HG03159 (cell line): ENCODE results near the gene TMEM263.
"Not testable (repeated sequence)": the region's sequence is repeated elsewhere in the genome, so short reads cannot be mapped to it uniquely, and the experiment has no call there.

Source experiments
- ATAC-seq: cut with Tn5 transposase; IDR thresholded peaks from one replicate; pipeline ENCODE4 v1.9.1; 2021; ENCODE audit warnings: mild to moderate bottlenecking, moderate library complexity; ENCODE audit not compliant: unreplicated experiment

Gene TMEM263

DNA sequence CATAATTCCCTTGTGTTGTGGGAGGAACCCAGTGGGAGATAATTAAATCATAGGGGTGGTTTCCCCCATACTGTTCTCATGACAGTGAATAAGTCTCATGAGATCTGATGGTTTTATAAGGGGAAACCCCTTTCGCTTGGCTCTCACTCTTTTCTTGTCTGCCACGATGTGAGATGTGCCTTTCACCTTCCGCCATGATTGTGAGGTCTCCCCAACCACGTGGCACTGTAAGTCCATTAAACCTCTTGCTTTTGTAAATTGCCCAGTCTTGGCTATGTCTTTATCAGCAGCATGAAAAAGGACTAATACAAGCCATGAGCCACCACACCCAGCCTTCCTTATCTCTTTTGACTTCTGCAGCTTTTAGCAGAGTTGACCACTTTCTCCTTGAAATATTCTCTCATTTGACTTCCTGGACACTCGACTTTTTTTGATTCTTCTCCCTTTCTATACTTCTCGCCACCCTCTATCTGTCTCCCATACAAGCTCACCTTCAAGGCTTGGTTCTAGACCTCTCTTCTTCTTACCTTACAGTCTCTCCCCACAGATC lies 29.0 kb downstream of the TMEM263 start:
- no peak for ATAC-seq

DNA sequence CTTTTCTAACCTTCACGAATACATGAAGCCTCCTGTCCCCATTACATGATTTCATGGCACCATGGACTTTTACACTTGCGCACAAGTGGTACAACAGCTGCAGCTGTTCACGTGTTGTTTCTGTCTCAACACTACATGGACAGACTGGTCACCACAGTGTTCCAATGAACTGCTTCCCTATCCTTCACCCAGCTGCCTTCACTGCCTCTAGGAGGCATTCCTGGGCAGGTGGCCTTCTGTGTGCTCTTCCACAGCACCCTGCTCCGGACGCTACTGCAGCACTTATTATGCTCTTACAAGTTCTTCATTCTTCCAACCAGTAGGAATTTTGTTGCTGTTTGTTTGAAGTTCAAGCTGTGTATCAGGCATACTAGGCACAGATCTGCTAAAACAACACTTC lies 29.8 kb downstream of the TMEM263 start:
- ATAC-seq = no peak

DNA sequence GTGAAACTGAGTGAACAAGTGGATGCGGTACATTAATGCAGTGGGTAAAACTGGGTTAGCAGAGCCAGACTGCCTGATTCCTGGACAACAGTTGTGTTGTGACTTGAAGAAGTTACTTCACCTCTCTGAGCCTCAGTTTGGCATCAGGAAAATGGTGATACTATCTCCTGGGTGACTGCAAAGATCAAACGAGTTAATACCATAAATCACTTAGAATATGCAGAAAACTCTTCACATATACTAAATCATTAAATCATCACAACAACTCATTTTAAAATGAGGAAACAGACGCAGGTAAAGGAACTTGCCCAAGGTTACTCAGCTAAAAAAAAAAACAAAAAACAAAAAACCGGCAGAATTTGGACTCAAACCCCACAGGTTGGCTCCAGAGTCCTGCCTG lies 30.4 kb downstream of the TMEM263 start:
- ATAC-seq = no peak

DNA sequence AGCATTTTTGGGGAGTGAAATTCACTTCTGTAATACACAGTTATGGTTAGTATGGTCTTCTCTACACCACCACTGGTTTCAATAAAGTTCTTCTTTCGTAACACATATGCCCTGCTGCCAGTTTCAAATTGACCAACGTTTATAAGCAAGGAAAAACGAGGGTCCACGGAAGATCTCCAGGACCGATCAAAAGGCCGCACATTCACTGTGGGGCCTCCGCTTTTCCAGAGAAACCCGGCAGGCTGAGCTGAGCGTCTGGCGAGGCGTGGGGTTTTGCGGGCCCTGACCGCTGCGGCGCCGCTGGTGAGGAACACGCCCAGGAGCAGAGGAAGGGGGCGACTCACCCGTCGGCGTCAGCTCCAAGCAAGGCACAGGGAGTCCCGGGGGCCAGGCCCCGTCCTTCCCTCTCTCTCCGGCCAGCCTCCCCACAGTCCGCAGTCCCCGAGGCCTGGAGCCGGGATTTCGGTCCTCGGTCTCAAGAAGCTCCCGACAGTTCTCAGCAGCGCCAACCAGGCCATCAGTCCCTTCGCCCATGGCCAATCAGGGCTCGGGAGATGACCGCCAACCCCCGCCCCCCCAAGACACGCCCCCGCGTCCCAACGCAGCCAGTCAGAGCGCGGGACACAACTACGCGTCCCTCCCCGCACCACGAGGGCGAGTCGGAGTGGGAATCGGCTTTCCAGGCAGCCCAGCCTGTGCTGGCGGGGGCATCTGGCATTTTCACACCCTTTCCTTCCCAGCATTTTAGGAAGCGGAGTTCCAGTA lies 31.1 kb downstream of the TMEM263 start, which contains the start of gene MTERF2:
TSS of gene MTERF2 (minus strand) at position 522 of the 765 bp plus-strand sequence. CDS start 8,432 bp downstream, outside the sequence.
- peak; percentile 96 for ATAC-seq

DNA sequence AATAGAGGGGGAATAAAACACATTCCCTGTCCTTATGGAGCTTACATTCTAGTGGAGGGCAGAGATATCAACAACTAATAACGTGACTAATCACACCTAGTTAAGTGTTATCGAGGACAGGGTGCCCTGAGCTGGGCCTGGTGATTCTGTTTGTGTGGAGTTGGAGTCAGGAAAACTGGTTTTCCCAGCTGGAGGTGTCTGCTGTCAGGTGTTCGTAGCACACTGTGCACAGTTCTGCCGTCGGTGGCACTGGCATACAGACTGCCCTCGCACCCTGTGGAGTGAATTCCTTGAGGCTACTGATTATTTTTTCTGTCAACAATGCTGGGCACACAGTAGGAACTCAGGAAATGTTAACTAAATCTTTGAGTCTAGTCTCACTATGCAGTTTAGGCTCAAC lies 32.1 kb downstream of the TMEM263 start:
- no peak for ATAC-seq

DNA sequence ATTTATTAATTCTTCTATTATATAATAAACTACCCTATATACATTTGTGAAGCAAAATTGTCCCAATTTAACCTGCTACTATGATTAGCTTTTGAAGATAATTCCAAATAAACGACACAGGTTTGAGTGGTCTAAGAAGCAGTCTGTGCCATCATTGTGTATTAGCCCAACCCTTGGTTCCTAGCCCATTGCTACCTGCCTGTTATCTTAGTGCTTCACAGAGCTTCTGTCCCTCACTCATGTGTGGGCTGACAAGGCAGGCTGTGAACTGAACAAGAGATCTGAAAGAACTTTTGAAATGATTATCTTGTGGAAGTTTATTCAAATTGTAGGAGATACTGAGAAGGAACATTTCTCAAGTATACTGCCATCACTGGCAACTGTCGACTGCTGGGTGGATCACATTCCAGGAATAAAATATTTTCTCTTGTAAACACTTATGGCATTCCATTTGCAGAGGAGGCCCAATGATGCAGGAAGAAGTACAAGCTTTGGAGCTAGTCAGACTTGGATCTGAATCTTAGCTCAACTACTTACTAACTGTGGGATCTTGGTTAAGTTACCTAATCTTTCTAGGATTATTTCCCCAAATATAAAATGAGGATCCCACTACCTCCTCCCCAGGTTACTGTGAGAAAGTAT lies 39.0 kb downstream of the TMEM263 start:
- no peak for ATAC-seq

DNA sequence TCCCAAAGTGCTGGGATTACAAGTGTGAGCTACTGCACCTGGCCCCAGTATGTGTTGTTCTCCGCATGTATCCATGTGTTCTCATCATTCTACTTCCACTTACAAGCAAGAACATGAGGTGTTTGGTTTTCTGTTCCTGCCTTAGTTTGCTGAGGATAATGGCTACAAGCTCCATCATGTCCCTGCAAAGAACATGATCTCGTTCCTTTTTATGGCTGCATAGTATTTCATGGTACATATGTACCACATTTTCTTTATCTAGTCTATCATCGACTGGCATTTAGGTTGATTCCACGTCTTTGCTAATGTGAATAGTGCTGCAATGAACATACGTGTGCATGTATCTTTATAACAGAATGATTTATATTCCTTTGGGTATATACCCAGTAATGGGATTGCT lies 40.4 kb downstream of the TMEM263 start:
- not testable (repeated sequence) for ATAC-seq

DNA sequence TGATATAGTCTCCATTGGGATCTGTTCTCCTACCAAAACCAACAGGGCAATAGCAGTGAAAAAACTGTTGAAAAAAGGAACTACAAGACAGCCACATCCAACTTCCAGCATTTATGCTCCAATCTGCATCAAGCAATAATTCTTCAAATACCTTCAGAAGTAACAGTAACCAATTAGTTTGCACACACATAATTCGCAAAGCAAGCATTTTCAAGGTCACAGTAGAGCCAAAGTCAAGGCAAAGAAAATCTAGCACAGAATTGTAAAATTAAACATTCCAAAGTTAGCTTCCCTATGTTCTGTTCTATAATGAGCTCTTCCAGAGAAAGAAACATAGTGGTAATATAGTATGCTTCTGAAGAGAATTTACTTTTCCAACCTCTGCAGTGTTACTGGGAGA lies 42.2 kb downstream of the TMEM263 start:
- ATAC-seq = no peak

DNA sequence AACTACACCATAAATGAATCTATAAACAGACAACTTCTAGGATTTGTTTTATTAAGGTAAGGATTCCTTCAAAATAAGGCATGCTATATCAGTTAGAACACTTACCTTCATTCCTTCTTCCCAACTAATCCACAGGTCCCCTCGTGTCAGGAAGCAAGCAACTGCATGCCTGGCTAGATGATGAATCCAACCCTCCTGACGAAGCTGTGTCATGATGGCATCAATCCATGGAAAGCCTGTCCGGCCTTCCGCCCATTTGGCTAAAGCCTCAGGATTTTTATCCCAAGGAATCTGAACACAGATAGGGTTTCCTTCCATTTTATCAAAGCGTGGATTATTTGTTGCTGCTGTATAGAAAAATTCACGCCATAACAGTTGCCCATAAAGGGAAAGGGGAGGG lies 43.7 kb downstream of the TMEM263 start:
- ATAC-seq = no peak

DNA sequence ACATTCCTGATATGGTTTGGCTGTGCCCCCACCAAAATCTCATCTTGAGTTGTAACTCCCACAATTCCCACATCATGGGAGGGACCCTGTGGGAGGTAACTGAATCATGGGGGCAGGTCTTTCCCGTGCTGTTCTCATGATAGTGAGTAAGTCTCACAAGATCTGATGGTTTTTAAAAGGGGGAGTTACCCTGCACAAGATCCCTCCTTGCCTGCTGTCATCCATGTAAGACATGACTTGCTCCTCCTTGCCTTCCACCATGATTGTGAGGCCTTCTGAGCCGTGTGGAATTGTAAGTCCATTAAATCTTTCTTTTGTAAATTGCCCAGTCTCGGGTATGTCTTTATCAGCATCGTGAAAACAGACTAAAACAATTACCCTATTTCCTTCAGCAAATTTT lies 47.0 kb downstream of the TMEM263 start:
- ATAC-seq = not testable (repeated sequence)

DNA sequence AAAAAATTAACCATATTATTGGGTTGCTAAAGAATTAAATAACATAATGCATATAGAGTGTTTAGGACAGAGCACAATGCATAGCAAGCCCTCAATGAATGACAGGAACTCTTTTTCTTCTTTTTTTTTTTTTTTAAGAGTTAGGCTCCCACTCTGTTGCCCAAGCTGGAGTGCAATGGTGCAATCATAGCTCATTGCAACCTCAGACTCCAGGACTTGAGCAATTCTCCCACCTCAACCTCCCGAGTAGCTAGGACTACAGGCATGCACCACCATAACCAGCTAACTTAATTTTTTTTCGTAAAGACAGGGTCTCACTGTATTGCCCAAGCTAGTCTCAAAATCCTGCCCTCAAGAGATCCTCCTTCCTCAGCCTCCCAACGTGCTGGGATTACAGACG lies 51.7 kb downstream of the TMEM263 start:
- no peak for ATAC-seq

DNA sequence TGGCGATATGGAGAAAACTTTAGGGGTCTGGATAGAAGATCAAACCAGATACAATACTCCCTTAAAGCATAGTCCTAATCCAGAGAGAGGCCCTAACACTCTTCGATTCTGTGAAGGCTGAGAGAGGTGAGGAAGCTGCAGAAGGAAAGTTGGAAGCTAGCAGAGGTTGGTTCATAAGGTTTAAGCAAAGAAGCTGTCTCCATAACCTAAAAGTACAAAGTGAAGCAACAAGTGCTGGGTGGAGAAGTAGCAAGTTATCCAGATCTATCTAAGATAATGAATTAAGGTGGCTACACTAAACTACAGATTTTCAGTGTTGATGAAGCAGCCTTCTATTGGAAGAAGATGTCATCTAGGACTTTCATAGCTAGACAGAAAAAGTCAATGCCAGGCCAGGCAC lies 55.8 kb downstream of the TMEM263 start:
- ATAC-seq = no peak

DNA sequence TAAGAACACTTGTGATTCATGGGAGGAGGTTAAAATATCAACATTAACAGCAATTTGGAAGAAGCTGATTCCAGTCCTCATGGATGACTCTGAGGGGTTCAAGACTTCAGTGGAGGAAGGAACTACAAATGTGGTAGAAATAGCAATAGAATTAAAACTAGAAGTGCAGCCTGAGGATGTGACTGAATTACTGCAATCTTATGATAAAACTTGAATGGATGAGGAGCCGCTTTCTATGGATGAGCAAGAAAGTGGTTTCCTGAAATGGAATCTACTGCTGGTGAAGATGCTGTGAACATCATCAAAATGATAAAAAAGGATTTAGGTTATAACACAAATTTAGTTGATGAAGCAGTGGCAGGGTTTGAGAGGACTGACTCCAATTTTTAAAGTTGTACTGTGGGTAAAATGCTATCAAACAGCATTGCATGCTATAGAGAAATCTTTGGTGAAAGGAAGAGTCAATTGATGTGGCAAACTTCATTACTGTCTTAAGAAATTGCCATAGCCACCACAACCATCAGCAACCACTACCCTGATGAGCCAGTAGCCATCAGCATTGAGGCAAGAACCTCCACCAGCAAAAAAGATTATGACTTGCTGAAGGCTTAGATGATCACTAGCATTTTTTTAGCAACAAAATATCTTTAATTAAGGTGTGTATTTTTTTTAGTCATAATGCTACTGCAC lies 57.2 kb downstream of the TMEM263 start:
- ATAC-seq = no peak

DNA sequence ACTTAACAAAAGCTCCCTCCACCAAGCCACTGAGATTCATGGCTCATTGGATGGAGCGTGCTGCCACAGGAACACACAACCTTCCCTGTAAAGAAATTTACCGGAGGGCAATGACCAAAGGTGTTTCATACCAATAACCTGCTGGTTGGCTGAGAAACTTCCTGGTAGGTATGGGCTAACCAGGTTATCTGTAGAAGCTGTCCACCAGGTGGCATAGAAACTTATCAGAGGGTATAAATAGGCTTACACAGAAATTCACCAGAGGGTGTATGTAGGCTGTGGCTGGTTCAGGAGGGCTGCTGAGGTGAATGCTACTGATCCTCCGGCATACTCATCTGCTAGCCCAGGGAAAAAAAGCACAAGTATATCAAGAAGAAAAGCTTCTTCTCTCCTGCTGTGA lies 58.3 kb downstream of the TMEM263 start:
- no peak for ATAC-seq

DNA sequence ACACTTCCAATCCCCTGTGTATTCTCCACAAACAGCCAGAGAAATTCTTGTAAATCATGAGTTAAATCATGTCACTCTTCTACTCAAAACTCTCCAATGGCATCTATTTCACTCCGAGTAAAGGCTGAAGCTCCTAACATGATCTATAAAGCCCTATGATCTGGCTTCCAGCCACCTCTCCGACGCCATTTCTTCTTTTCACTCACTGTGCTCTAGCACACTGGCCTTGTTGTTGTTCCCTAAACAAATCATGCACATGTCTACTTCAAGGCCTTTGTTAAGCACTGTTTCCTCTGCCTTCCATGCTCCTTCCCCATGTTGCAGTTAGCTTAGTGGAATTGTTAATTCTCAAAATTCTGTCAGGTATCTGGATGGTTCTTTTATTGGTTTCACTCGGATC lies 61.3 kb downstream of the TMEM263 start:
- no peak for ATAC-seq

DNA sequence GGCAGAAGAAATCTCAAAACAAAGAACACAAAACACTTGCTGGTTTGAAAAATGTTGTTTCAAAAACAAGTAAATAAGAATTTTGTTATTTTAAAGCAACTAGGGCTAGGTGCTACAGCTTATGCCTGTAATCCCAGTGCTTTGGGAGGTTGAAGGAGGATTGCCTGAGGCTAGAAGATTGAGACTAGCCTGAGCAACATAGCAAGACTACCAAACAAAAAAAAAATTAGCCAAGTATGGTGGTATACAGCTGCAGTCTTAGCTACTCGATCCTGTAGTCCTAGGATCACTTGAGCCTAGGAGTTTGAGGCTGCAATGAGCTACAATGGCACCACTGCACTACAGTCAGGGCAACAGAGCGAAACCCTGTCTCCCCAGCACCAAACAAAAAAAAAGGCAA lies 63.8 kb downstream of the TMEM263 start:
- ATAC-seq = no peak
